Left ventricle myocardium inferior (tissue), 1 donor: ENCODE measurements around the gene XK. TPM values are rescaled to one million over a fixed set of nuclear protein-coding genes. Genes with fewer than 3 reads are reported as not detected.
A peak's percentile ranks its signal among the peaks of the same experiment; 100 is the strongest.

Experiments used
- DNase-seq: peaks from one replicate; pipeline ENCODE4 v3.0.0-alpha.2; 2020
- H3K27ac ChIP-seq: fragments of 200-600 bp; replicated peaks from 2 replicates; pipeline ENCODE4 v1.8.0; 2021
- H3K27me3 ChIP-seq: fragments of 200-600 bp; 2 replicates; pipeline ENCODE4 v1.8.0; 2021; ENCODE audit warnings: low read depth
- H3K36me3 ChIP-seq: fragments of 200-600 bp; 2 replicates; pipeline ENCODE4 v1.8.0; 2021
- H3K4me1 ChIP-seq: fragments of 200-600 bp; 2 replicates; pipeline ENCODE4 v1.8.0; 2021
- H3K4me3 ChIP-seq: fragments of 200-600 bp; 2 replicates; pipeline ENCODE4 v1.8.0; 2021; ENCODE audit warnings: mild to moderate bottlenecking, moderate library complexity
- H3K9me3 ChIP-seq: fragments of 200-600 bp; replicated peaks from 2 replicates; pipeline ENCODE4 v1.8.0; 2021
- intact Hi-C: fragments of 100-400 bp; cut with micrococcal nuclease; formaldehyde crosslinking; loops from one replicate; pipeline ENCODE4 v1.11.0; 2022
- total RNA-seq: library from RNA; stranded (reverse); fragmentation: NEBNext Ultra II Directional; extraction: Animal tissue kit (Norgen Biotek cat#: 25700); gene quantifications from one replicate; pipeline ENCODE4 v1.2.1, GENCODE V29; 2021
- TF ChIP-seq, protein P1 (sequence below): fragments of 200-600 bp; IDR thresholded peaks from 2 replicates; pipeline ENCODE4 v1.8.0; 2021; ENCODE audit warnings: antibody characterized with exemption, mild to moderate bottlenecking, borderline replicate concordance
- donor health status: DM: no; HTN: yes; CAD: no; lungs with severe emphysema.

XK gene
- total RNA-seq, 1 donor from 2014 or later: 11.0 TPM

DNA sequence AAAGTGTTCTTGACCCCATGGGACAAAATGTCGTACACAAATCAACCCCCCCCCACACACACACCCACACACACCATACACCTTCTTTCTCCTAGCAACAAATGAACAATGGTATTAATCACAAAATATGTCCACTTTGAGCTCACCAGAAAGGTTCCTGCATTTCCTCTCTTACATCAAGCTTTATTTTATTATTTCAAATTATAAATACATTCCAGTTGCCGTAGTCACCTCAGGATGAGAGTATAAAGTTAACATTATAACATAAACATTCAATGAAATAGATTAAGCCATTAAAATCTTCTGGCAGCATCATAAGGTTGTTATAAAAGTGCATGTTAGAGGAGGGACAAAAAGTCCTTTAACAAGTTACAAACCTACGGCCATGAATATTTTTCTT lies 7.3 kb downstream of the XK start:
- H3K4me1 ChIP-seq: no peaks in the 10 kb centered on the region
- H3K27ac ChIP-seq: no peak overlapping the region
- TF ChIP-seq, protein P1, sequence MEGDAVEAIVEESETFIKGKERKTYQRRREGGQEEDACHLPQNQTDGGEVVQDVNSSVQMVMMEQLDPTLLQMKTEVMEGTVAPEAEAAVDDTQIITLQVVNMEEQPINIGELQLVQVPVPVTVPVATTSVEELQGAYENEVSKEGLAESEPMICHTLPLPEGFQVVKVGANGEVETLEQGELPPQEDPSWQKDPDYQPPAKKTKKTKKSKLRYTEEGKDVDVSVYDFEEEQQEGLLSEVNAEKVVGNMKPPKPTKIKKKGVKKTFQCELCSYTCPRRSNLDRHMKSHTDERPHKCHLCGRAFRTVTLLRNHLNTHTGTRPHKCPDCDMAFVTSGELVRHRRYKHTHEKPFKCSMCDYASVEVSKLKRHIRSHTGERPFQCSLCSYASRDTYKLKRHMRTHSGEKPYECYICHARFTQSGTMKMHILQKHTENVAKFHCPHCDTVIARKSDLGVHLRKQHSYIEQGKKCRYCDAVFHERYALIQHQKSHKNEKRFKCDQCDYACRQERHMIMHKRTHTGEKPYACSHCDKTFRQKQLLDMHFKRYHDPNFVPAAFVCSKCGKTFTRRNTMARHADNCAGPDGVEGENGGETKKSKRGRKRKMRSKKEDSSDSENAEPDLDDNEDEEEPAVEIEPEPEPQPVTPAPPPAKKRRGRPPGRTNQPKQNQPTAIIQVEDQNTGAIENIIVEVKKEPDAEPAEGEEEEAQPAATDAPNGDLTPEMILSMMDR: no peak
- H3K9me3 ChIP-seq: no peaks in the 10 kb centered on the region
- H3K36me3 ChIP-seq: no peaks in the 10 kb centered on the region
- no peaks in the 10 kb centered on the region for H3K27me3 ChIP-seq
- H3K4me3 ChIP-seq: no peak overlapping the region
- DNase-seq: no peak
- intact Hi-C loops: no loop called here

DNA sequence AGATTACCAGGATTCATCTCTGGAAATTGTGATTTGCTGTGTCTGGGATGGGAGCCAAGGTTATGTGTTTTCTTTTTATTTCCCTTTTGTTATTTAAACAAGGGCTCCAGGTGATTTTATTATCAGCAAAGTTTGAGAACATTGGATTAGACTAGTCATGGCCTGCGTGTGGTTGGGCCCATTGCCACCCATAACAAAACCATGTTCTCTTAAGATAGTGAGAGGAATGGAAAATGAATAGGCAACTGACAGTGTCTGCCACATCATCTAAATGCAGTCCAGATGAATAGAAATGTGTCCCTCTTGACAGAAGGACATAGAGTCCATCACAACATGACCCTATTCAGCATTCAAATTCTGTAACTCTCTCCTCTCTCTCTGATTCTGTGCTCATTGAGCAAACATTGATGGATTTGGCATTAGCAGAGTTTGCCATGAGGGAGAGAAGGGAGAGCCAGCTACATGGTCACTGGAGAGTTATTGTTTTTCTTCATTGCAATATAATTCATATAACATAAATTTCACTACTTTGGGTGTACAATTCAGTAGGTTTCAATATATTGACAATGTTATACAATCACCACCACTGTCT lies 11.7 kb downstream of the XK start:
- TF ChIP-seq, protein P1: no peak
- Histone ChIP-seq H3K27ac (peak overlapping the region; percentile 23), H3K36me3 (no peaks in the 10 kb centered on the region), H3K9me3 (no peaks in the 10 kb centered on the region), H3K4me3 (no peak overlapping the region), H3K4me1 (no peaks in the 10 kb centered on the region), H3K27me3 (no peaks in the 10 kb centered on the region)
- intact Hi-C loops: no loop called here
- no peak for DNase-seq

DNA sequence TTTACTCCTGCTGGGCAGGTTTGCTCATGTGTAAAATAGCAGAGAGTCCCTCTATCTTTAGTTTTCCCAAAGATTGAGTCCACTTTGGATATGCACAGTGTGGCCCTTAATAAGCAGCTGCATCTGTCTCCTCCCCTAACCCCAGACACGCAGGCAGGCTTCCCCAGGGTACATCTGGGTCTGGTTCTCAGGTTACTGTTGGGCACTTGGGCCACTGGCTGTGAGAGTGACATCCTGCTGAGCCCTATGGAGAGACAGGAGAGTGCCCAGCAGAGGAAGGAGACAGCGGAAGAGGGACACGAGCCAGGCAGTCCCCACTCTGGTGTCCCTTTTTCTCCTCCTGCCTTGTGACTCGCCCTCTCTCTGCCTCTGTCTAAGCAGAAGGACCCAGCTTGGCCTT lies 16.0 kb downstream of the XK start:
- H3K4me1 ChIP-seq: no peaks in the 10 kb centered on the region
- intact Hi-C loops: no loop called here
- no peaks in the 10 kb centered on the region for H3K27me3 ChIP-seq
- no peak for DNase-seq
- no peaks in the 10 kb centered on the region for H3K9me3 ChIP-seq
- no peak overlapping the region for H3K4me3 ChIP-seq
- no peak overlapping the region for H3K27ac ChIP-seq
- TF ChIP-seq, protein P1: no peak
- H3K36me3 ChIP-seq: no peaks in the 10 kb centered on the region

DNA sequence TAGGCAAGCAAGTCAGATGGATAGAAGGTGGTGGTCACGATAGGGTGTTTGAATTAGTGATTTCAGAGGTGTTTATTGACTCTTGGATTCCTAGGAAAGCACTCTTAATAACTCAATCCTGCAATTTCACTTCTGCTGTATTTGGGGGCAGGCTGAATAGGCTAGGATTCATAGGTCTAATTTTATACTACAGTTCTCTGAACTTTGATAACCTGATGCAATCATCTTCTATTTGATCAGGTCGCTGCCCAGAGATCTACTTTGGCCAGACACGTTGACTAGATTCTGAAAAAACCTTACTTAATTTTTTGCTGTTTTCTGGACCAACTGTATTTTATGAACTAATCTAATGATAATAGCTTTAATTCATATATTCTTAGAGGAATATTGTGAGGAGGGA lies 26.4 kb downstream of the XK start:
- no peak for DNase-seq
- H3K4me3 ChIP-seq: no peak overlapping the region
- H3K27ac ChIP-seq: no peak overlapping the region
- H3K4me1 ChIP-seq: no peaks in the 10 kb centered on the region
- no peaks in the 10 kb centered on the region for H3K36me3 ChIP-seq
- TF ChIP-seq, protein P1: no peak
- H3K9me3 ChIP-seq: no peaks in the 10 kb centered on the region
- no peaks in the 10 kb centered on the region for H3K27me3 ChIP-seq
- intact Hi-C loops: no loop called here

DNA sequence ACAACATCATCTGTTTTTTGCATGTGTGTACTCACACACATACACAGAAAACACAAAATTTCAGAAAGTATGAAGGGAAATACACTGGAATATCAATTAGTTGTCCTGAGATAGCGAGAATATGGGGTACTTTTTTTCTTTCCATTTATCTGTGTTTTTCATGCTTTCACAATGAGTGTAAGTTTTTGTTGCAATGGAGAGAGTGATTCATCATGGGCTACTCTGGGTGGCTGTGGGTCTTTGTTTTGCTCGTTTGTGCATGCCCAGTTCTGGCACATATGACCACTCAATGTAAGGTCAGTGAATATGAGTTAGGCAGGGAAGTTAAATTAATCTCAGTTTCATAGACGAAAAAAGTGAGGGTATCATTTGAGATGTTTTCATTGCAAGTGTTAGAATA lies 26.9 kb downstream of the XK start:
- Histone ChIP-seq H3K4me3 (no peak overlapping the region), H3K27me3 (no peaks in the 10 kb centered on the region), H3K9me3 (no peaks in the 10 kb centered on the region), H3K36me3 (no peaks in the 10 kb centered on the region), H3K27ac (no peak overlapping the region), H3K4me1 (no peaks in the 10 kb centered on the region)
- TF ChIP-seq, protein P1: no peak
- intact Hi-C loops: no loop called here
- DNase-seq: no peak

DNA sequence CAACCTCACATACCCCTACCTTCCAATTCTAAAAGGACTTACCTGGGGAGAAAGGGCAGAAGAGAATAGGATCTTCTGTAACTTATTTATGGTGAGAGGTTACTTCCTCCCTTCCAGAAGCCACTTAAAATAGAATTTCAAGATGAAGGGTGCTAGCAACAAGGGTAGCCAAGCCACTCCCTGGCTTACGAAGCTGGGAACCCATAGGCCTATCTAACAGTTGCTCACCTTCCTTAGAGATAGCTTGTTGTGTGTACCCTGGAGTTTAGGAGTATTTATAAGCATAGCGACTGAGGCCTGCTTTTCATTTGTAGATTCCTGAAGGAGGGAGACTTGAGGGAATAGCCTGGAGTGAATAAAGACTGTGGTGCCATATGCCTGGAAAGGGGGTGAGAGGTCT lies 28.9 kb downstream of the XK start:
- Histone ChIP-seq H3K4me1 (no peaks in the 10 kb centered on the region), H3K27ac (peak overlapping the region; percentile 33), H3K4me3 (no peak overlapping the region), H3K9me3 (no peaks in the 10 kb centered on the region), H3K36me3 (no peaks in the 10 kb centered on the region), H3K27me3 (no peaks in the 10 kb centered on the region)
- intact Hi-C loops: no loop called here
- DNase-seq: no peak
- TF ChIP-seq, protein P1: no peak
